ENCODE results near the gene CHST13.

DNA sequence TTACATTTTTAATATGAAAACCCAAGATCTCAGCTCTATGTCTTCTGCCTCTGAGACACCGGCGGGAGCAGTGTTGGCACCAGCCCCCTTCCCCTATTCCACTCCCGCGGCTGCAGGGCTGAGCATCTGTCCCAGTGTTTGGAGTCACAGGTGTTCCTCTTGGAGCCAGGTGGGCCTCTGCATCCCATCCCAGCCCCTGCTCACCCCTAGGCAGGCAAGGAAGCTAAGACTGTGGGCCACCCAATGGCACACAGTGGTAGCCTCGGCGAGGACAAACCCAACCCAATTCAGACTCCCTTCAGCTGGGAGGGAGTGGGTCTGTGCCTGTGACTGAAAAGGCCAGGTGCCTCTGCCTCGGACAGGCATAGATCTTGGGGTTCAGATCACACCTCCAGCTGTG is 3.1 kb downstream of the CHST13 start:
- TF ChIP-seq, protein P1, sequence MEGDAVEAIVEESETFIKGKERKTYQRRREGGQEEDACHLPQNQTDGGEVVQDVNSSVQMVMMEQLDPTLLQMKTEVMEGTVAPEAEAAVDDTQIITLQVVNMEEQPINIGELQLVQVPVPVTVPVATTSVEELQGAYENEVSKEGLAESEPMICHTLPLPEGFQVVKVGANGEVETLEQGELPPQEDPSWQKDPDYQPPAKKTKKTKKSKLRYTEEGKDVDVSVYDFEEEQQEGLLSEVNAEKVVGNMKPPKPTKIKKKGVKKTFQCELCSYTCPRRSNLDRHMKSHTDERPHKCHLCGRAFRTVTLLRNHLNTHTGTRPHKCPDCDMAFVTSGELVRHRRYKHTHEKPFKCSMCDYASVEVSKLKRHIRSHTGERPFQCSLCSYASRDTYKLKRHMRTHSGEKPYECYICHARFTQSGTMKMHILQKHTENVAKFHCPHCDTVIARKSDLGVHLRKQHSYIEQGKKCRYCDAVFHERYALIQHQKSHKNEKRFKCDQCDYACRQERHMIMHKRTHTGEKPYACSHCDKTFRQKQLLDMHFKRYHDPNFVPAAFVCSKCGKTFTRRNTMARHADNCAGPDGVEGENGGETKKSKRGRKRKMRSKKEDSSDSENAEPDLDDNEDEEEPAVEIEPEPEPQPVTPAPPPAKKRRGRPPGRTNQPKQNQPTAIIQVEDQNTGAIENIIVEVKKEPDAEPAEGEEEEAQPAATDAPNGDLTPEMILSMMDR (conservative IDR thresholded peaks at IDR 0.05; ENCODE audit: low read length), result no peak
- no peak for TF ChIP-seq EZH2phosphoT487 (IDR thresholded peaks at IDR 0.05; ENCODE audit: borderline replicate concordance)

Measured in Loucy (cell line).